Hematopoietic multipotent progenitor cell treated with erythropoietin and hydrocortisone succinate and interleukin-3 and kit ligand, for 8 days (in vitro differentiated cells): ENCODE measurements around the gene SNX3.

Source experiments
- DNase-seq: peaks from one replicate; pipeline ENCODE4 v3.0.0-alpha.2; 2015

SNX3 gene

GRCh38 chr6:108200186-108200585, 60.7 kb downstream of the SNX3 start:
- no peak for DNase-seq

- DNase-seq: no peak
These were observed 61.9 kb downstream of the SNX3 start for GRCh38 chr6:108198761-108199498.

- DNase-seq: no peak
These were observed 65.6 kb downstream of the SNX3 start for GRCh38 chr6:108195209-108195608.

GRCh38 chr6:108194503-108194902, 66.3 kb downstream of the SNX3 start:
- DNase-seq: no peak

- no peak for DNase-seq
These were observed 67.0 kb downstream of the SNX3 start for GRCh38 chr6:108193835-108194234.

GRCh38 chr6:108193131-108193530, 67.7 kb downstream of the SNX3 start:
- DNase-seq: no peak

GRCh38 chr6:108187519-108187918, 73.3 kb downstream of the SNX3 start:
- DNase-seq: no peak

GRCh38 chr6:108186226-108186625, 74.6 kb downstream of the SNX3 start:
- DNase-seq: no peak

- no peak for DNase-seq
These were observed 80.1 kb downstream of the SNX3 start for GRCh38 chr6:108180776-108181175.

GRCh38 chr6:108180266-108180665, 80.6 kb downstream of the SNX3 start:
- no peak for DNase-seq

- DNase-seq: no peak
These were observed 81.1 kb downstream of the SNX3 start for GRCh38 chr6:108179741-108180140.

- no peak for DNase-seq
These were observed 84.4 kb downstream of the SNX3 start for GRCh38 chr6:108176281-108177089.

- no peak for DNase-seq
These were observed 85.1 kb downstream of the SNX3 start for GRCh38 chr6:108175592-108176279.

- no peak for DNase-seq
These were observed 85.7 kb downstream of the SNX3 start for GRCh38 chr6:108175176-108175591.

- peak; percentile 61 for DNase-seq
These were observed 86.3 kb downstream of the SNX3 start for GRCh38 chr6:108174371-108175175.

GRCh38 chr6:108171918-108172516, 88.8 kb downstream of the SNX3 start:
- DNase-seq: no peak

- no peak for DNase-seq
These were observed 89.4 kb downstream of the SNX3 start for GRCh38 chr6:108171291-108171917.

- DNase-seq: no peak
These were observed 90.2 kb downstream of the SNX3 start for GRCh38 chr6:108170332-108171290.

- DNase-seq: no peak
These were observed 91.1 kb downstream of the SNX3 start for GRCh38 chr6:108169464-108170331.
